Thyroid gland (tissue), 4 donors: ENCODE data around the gene DNAH1.

Experiments
- CTCF ChIP-seq, 6 experiments: fragments of 200-600 bp in 3 of 6; fragments of 450-650 bp in 3 of 6; sonication (generic) in 3 of 6; IDR thresholded peaks; one replicate each; pipeline ENCODE4 v1.5.1; 2016 to 2019; ENCODE audit warnings: antibody characterized with exemption in 6 of 6, mild to moderate bottlenecking in 2 of 6, inconsistent platforms in 1 of 6, moderate library complexity in 1 of 6
- POLR2A ChIP-seq, 2 donors: fragments of 450-650 bp; IDR thresholded peaks; one replicate each; pipeline ENCODE4 v1.6.1; 2017; ENCODE audit warnings: antibody characterized with exemption in 2 of 2, mild to moderate bottlenecking in 2 of 2, moderate library complexity in 1 of 2

- no peak for TF ChIP-seq CTCF (IDR thresholded peaks at IDR 0.05)
- TF ChIP-seq POLR2A (IDR thresholded peaks at IDR 0.05) = no peak
These were observed 36.4 kb downstream of the DNAH1 start for GRCh38 chr3:52352566-52352965.
